DND-41 (cell line): ENCODE results near the gene CHRNA9.

Source experiments
- EZH2 ChIP-seq: IDR thresholded peaks from 3 replicates; pipeline ENCODE4 v1.6.1; 2012; ENCODE audit warnings: borderline replicate concordance, low read depth, mild to moderate bottlenecking, moderate library complexity, low read length, inconsistent platforms; ENCODE audit not compliant: severe bottlenecking
- TF ChIP-seq, protein P1 (sequence below): IDR thresholded peaks from 2 replicates; pipeline ENCODE4 v1.5.1; 2012; ENCODE audit warnings: borderline replicate concordance, low read length, moderate library complexity, mild to moderate bottlenecking; ENCODE audit not compliant: poor library complexity, severe bottlenecking; ENCODE audit errors: extremely low read depth

- TF ChIP-seq, protein P1, sequence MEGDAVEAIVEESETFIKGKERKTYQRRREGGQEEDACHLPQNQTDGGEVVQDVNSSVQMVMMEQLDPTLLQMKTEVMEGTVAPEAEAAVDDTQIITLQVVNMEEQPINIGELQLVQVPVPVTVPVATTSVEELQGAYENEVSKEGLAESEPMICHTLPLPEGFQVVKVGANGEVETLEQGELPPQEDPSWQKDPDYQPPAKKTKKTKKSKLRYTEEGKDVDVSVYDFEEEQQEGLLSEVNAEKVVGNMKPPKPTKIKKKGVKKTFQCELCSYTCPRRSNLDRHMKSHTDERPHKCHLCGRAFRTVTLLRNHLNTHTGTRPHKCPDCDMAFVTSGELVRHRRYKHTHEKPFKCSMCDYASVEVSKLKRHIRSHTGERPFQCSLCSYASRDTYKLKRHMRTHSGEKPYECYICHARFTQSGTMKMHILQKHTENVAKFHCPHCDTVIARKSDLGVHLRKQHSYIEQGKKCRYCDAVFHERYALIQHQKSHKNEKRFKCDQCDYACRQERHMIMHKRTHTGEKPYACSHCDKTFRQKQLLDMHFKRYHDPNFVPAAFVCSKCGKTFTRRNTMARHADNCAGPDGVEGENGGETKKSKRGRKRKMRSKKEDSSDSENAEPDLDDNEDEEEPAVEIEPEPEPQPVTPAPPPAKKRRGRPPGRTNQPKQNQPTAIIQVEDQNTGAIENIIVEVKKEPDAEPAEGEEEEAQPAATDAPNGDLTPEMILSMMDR: no peak
- TF ChIP-seq EZH2: no peak
These were observed 3.2 kb upstream of the CHRNA9 start for GRCh38 chr4:40331961-40332360.
